GM12891 (cell line): ENCODE measurements around the gene NKX3-2.

Source experiments
- DNase-seq: peaks from one replicate; pipeline ENCODE4 v3.0.0; 2011; ENCODE audit warnings: low spot score; ENCODE audit not compliant: insufficient read length
- FAIRE-seq: peaks from 2 replicates; lab custom pipeline; 2011; peaks lifted over from hg19 to GRCh38; lab: Jason Lieb, UNC
- PAX5 ChIP-seq: IDR thresholded peaks from 2 replicates; pipeline ENCODE4 v1.6.1; 2011; ENCODE audit warnings: low read length, moderate library complexity, mild to moderate bottlenecking; ENCODE audit not compliant: insufficient read depth, severe bottlenecking
- POLR2A ChIP-seq: IDR thresholded peaks from 2 replicates; pipeline ENCODE4 v1.6.1; 2011; ENCODE audit warnings: low read depth, low read length, control low read depth
- POLR2AphosphoS5 ChIP-seq: IDR thresholded peaks from 2 replicates; pipeline ENCODE4 v1.6.1; 2011; ENCODE audit warnings: low read depth, low read length, control low read depth
- POU2F2 ChIP-seq: IDR thresholded peaks from 2 replicates; pipeline ENCODE4 v1.6.1; 2011; ENCODE audit warnings: low read depth, mild to moderate bottlenecking, control low read depth, low read length, moderate library complexity
- SPI1 ChIP-seq: IDR thresholded peaks from 2 replicates; pipeline ENCODE4 v1.6.1; 2011; ENCODE audit warnings: low read depth, low read length, control low read depth
- TAF1 ChIP-seq: IDR thresholded peaks from 2 replicates; pipeline ENCODE4 v1.6.1; 2011; ENCODE audit warnings: low read depth, low read length, control low read depth

Gene NKX3-2

GRCh38 chr4:13539047-13539618 is 5.2 kb downstream of the NKX3-2 start:
- DNase-seq (no peak), FAIRE-seq (no peak)
- TF ChIP-seq POLR2AphosphoS5 = no peak
- TF ChIP-seq TAF1 = no peak
- TF ChIP-seq POU2F2 = no peak
- no peak for TF ChIP-seq SPI1

GRCh38 chr4:13538427-13538973 is 5.8 kb downstream of the NKX3-2 start:
- FAIRE-seq = no peak
- TF ChIP-seq PAX5 (no peak), TAF1 (no peak), SPI1 (no peak), POLR2A (no peak), POLR2AphosphoS5 (no peak), POU2F2 (no peak)
- no peak for DNase-seq

GRCh38 chr4:13537832-13538177 is 6.5 kb downstream of the NKX3-2 start:
- TF ChIP-seq TAF1 (no peak), PAX5 (no peak), POLR2A (no peak), POLR2AphosphoS5 (no peak)
- no peak for DNase-seq
- no peak for FAIRE-seq

- TF ChIP-seq SPI1 = no peak
- TF ChIP-seq PAX5 = no peak
- no peak for TF ChIP-seq POU2F2
- no peak for FAIRE-seq
- no peak for DNase-seq
Measured at GRCh38 chr4:13537011-13537831, 7.1 kb downstream of the NKX3-2 start.

GRCh38 chr4:13536607-13537006 is 7.7 kb downstream of the NKX3-2 start:
- no peak for DNase-seq
- no peak for FAIRE-seq
- TF ChIP-seq POU2F2 (no peak), POLR2A (no peak), TAF1 (no peak), SPI1 (no peak), PAX5 (no peak), POLR2AphosphoS5 (no peak)

GRCh38 chr4:13535708-13536361 is 8.5 kb downstream of the NKX3-2 start:
- FAIRE-seq (no peak), DNase-seq (no peak)
- TF ChIP-seq TAF1 (no peak), POLR2AphosphoS5 (no peak), POU2F2 (no peak)

- FAIRE-seq = no peak
- TF ChIP-seq POU2F2 (no peak), SPI1 (no peak), POLR2AphosphoS5 (no peak), TAF1 (no peak), PAX5 (no peak), POLR2A (no peak)
- DNase-seq = no peak
Measured at GRCh38 chr4:13535118-13535517, 9.2 kb downstream of the NKX3-2 start.

- TF ChIP-seq POLR2AphosphoS5 = no peak
- no peak for TF ChIP-seq TAF1
- FAIRE-seq = no peak
- DNase-seq = no peak
Measured at GRCh38 chr4:13534344-13535063, 9.8 kb downstream of the NKX3-2 start.

- TF ChIP-seq SPI1 (no peak), PAX5 (no peak), TAF1 (no peak), POU2F2 (no peak), POLR2AphosphoS5 (no peak), POLR2A (no peak)
- DNase-seq (no peak), FAIRE-seq (no peak)
Measured at GRCh38 chr4:13533670-13534343, 10.5 kb downstream of the NKX3-2 start.
